HG03280 (cell line): ENCODE data around the gene FAM219B.
"Not testable (repeated sequence)": the region's sequence is repeated elsewhere in the genome, so short reads cannot be mapped to it uniquely, and the experiment has no call there.

Experiments used
- ATAC-seq: cut with Tn5 transposase; IDR thresholded peaks from one replicate; pipeline ENCODE4 v1.9.1; 2021; ENCODE audit warnings: mild to moderate bottlenecking, moderate library complexity; ENCODE audit not compliant: unreplicated experiment

The FAM219B gene, protein sequence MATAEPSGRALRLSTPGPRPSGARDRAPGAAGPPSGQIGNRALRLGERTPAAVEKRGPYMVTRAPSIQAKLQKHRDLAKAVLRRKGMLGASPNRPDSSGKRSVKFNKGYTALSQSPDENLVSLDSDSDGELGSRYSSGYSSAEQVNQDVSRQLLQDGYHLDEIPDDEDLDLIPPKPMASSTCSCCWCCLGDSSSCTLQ

DNA sequence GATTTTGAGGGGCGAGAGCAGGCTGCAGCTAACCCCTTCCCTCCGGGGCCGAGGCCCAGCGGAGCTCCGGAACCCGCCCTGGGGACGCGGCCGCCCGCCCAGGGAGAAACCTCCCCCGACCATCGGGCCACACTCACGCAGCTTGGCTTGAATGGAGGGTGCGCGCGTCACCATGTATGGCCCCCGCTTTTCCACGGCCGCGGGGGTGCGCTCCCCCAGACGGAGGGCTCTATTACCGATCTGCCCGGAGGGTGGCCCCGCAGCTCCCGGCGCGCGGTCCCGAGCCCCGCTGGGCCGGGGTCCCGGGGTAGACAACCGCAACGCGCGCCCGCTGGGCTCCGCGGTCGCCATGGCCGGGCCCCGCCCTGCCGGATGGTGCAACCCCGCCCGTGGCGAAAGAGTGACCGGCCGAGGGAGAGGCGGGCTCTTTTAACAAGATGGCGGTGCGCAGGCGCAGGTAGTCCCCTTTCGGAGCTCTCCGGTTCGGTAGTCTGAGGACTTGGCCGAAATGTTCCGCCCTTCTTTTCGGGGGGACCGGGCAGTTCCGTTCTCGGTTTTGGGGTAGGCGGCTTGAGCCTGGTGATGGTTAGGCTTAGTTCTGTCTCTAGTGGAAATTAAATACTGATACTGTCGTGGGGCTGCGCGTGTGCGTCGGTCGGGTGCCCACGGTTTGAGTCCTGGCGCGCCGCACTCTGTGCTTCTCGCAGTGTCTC is at the start of gene FAM219B:
Gene FAM219B (minus strand): TSS at position 402 of the 713 bp plus-strand sequence. CDS start 51 bp downstream, at position 351.
- ATAC-seq, result peak; percentile 90

DNA sequence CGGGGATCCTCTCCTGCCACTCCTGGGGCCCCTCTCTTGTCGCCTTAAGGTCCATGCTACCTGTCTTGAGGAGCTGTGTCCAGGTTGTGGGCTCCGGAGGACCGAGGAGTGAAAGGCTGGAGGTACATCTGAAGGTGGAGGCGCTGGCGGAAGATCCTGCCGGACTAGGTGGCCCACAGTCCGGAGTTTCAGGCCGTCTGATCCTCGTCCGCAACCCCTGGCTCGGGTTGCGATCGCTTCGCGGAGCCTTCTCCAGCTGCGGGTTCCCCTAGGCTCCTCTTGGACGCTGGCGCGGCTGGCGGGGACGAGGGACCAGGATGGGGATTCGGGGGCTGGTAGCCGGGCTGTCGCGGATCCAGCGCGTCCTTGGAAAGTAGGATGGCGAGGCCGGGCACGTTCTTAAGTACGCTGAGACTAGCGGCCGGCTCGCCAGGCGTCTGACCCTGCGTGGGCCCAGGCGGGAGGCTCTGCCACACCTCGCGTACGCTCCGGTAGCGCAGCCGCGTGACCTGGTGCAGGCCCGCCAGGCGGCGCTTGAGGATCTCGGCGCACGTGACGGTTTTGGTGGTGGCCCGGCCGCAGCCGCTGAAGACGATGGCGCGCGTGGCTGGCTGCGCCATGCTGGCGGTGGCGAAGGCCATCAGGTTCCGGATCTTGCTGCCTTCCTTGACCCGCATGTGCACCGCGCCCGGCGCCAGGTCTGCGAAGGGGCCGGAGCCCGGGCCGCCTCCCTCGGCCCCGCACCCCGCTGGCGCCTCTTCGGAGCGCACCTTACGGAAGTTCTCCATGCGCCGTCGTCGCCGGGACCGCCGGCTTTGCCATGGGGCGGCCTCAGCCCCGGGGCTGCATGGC is 49.4 kb upstream of the FAM219B start:
- ATAC-seq, result peak; percentile 47

DNA sequence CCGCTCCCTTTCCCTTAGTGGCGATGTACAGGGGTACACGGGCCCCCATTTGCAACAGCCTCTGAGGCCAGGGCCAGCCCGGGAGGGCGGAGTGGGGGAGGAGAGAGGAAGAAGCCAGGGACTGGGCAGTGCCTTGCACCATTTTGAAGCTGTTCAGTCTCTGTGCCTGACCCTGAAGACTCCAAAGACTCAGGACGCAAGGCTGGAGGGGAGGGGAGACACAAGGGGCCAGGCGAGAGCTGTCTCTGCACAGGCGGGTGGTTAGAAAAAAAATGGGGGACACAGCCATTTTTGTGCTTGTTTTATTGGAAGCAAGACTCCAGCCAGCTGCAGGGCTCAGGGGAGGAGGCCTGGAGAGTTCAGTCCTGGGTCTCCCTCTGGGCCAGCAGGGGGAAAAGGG is 48.4 kb upstream of the FAM219B start:
- no peak for ATAC-seq

DNA sequence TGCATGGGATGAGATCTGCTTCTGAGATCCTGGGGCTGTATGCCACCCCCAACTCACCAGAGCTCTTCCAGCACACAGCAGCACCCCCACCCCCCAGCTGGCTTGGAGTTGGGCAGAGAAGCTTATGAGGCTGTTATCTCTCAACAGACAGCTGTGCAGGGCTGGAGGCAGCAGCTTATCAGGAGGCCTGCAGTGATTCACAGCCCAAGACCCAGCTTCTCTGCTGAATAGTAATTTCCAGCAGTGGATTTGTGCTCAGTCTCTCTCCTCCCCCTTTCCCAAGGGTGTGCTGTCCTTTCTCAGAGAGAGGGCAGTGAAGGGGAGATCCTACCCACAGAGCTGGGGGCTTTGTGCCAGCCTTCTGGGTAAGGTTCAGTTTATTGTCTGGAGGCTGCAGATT is 47.9 kb upstream of the FAM219B start:
- ATAC-seq, result no peak

DNA sequence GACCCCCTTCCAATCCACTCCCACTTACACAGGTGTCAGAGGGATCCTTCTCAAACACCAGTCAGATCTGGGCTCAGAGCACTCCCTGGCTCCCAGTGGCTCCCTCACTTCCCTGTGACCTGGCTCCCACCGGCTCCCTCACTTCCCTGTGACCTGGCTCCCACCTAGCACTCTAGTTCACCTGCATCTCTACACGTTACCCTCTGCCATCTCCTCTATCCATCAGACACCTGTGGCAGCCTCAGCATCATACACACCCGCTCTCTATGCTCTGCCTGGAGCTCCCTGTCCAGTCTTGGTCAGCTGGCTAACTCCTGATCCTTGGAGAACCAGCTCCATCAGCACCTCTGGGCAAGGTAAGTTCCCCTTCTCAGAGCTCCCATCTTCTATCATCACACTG is 44.4 kb upstream of the FAM219B start:
- no peak for ATAC-seq

DNA sequence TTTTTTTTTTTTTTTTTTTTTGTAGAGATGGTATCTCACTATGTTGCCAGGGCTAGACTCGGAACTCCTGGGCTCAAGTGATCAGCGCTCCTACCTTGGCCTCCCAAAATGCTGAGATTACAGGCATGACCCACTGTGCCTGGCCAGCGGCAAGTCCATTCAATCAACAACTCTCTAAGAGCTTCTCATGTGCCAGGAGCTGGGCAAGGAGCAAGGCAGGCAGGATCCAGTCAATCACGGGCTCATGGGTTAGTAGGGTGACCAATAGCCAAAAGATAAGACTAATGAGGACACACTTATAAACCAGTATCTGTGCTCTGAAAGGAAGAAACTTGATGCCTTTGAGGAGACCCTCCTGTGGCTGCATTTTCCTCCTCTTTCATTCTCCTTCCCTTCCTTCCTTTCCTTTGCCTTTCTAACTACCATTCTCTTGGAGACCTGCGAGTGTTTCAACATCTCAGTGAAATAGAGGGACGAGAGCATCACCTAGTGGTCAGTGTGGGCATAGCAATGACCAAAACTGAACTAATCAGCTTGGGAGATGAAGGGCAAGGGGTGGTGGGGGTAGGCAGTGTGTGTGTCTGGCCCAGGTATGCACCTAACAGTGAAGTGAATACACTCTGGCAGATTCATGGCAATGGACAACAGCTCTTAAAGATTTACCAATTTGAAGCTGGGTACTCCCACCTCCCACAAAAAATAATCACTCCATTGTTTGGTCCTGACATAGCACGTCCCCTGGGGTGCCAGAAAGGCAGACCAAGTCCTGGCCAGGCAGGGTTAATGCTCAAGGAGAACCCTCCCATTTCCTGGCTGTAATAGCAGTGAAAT is 43.6 kb upstream of the FAM219B start:
- no peak for ATAC-seq

DNA sequence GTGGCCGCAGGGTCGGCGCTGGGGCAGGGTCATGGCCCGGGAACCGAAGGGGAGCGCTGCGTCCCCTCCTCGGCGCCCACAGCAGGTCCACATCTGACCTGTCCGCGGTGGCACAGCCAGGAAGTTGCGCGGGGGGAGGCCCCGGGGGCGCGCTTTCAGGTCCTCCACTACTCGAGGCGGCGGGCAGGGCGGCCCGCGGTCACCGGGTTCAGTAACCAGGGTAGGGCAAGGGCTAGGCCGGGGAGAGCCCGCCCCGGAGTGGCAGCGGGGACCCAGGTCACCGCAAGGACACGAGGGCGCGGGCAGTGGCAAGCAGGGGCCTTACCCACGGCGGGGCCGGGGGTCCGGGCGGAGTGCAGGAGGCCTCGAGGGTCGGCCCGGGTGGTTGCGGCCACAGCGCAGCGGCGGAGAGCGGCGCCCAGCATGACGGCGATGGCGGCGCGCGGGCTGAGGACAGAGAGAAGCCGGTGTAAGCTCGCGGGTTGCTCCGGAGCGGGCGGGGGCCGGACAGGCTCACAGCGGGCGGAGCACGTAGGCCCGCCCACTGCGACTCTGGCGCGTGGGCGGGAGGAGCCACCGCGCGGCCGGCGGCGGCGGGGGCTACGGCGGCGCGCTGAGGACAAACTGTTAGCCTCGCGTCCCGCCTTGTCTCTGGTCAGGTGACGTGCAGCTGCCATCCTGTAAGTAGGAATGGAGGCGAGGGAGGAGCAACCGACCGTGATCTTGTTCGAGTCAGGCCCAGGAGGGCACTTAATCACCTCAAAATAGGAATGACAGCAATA is 31.1 kb upstream of the FAM219B start, which contains the start of gene COX5A:
Gene COX5A (minus strand): TSS at position 484 of the 782 bp plus-strand sequence. CDS start 59 bp downstream, at position 425.
- ATAC-seq, result peak; percentile 90

DNA sequence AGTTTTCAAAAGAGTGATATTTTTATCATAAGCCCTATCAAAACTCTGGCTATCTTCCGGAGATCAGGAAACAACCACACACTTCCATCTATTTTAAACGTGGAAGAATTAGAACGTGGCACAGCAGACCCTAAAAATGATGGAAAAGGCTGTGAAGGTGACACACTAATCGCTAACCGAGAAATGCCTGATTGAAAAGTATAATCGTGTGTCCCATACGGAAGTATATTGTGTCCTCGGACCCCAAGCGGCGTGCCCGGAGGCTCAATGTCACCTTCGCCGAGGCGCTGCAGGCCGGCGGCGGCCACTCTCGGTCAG is 30.6 kb upstream of the FAM219B start:
- no peak for ATAC-seq

DNA sequence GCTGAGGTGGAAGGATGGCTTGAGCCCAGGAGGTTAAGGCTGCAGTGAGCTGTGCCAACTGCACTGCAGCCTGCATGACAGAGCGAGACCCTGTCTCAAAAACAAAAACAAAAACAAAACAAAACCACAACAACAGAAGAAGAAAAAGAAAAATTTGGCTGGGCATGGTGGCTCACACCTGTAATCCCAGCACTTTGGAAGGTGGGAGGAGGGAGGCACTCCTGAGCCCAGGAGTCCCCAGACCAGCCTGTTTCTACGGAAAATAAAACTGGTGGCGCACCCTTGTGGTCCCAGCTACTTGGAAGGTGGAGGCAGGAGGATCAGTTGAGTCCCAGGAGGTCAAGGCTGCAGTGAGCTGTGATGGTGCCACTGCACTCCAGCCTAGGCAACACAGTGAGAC is 28.5 kb upstream of the FAM219B start:
- not testable (repeated sequence) for ATAC-seq

DNA sequence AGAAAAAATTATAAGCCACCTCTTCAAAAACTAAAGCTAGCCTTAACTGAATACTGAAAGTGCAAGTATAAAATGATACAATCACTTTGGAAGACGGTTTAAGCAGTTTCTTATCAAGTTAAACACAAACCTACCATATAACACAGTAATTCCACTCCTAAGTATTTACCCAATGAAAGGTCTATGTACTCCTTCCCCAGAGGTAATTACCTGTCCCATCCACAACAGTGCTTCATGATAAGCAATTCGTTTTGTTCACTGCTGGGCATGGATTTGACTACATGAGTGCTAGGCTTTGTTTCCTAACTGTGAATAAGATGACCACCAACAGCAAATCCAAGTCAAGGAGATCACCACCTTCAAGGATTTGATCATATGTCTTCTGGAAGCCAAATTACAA is 26.9 kb upstream of the FAM219B start:
- ATAC-seq, result no peak

DNA sequence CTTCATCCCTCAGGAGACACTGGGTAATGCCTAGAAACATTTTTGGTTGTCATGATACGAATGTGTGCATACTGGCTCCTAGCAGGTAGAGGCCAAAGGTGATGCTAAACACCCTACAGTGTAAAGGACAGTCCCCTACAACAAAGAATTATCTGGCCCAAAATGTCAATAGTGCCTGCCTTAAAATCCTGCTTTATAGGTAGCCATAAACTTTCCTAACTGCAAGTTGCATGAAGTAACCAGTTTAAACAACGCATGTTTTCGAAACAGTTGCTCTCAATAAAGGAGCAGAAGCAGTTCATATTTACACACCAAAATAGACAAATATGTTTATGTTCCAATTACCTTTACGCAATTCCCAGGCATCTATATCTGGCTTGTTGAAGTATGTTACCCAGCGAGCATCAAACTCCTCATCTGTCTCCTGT is 22.1 kb upstream of the FAM219B start:
- ATAC-seq, result no peak

DNA sequence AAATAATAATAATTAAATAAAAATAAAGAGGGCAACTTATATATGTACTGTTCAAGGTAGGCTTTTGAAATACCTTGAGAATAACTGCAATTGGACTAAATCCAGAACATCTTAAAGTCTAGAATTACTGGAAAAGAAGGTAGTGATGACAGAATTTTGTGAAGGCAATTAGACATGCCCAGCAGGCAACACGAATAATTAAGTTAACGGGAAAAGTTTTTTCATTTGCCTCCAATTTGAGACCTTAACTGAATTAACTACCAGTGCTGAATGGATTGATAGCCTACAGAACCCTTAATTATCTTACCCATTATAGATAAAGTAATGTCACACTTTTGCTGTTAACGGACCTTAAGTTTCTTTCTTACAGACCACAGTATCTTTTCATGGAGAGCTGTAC is 17.9 kb upstream of the FAM219B start:
- ATAC-seq, result no peak

DNA sequence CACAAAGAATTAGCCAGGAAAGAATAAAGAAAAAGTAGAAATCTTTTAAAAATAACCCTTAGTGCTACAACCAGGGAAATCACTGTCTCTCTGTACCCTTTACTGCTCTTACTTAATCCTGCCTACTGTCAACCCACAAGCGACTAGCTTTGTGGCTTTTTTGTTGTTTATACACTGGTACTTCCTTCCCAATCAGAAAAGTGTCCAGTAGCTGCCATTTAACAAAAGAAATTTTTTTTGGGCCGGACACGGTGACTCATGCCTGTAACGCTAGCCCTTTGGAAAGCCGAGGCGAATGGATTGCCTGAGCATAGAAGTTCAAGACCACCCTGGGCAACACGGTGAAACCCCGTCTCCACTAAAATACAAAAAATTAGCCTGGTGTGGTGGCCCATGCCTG is 13.8 kb upstream of the FAM219B start:
- ATAC-seq, result no peak

DNA sequence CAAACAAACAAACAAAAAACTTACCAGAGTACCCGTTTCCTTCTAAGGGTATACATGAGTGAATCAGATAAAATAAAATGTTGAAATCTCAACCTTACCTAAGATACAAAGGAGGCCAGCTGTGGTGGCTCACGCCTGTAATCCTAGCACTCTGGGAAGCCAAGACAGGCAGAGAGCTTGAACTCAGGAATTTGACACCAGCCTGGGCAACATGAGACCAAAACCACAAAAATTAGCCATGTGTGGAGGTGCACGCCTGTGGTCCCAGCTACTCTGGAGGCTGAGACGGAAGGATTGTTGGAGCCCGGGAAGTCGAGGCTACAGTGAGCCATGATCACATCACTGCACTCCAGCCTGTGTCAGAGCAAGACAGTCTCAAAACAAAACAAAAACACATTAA is 11.0 kb upstream of the FAM219B start:
- no peak for ATAC-seq

DNA sequence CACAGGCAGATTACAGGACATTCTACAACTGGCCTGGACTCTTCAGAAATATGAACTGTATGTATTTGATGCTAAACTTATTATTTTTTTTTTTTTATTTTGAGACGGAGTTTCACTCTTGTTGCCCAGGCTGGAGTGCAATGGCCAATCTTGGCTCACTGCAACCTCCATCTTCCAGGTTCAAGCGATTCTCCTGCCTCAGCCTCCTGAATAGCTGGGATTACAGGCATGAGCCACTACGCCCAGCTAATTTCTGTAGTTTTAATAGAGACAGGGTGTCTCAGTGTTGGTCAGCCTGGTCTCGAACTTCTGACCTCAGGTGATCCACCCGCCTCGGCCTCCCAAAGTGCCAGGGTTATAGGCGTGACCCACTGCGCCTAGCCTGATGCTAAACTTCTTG is 7.1 kb upstream of the FAM219B start:
- ATAC-seq, result not testable (repeated sequence)

DNA sequence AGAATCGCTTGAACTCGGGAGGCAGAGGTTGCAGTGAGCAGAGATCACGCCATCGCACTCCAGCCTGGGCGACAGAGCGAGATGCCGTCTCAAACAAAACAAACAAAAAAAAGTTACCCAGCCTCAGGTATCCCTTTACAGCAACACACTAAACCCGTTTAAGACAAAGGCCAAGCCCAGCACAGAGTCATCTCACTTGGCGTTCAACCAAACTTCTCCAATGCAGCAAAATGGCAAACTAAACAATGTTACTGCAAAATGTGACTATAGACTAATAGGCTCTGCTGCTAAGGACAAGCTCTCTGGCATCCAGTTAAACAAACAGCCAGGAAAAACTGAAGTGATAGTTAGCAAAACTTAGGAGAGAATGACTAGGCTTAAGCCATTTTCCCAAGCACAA is 6.4 kb upstream of the FAM219B start:
- no peak for ATAC-seq

DNA sequence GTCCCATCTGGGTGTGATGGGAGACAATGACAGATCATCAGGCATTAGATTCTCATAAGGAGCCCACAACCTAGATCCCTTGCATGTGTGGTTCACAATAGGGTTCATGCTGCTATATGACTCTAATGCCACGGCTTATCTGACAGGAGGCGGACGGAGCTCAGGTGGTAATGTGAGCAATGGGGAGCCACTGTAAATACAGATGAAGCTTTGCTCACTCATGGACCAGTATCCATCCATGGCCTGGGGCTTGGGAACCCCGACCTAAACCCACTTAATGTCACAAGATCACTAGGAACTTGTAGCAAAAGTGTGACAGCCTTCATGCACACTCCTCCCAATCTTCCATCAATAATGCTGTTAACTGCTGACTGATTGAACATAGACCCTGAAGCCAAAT is 2.0 kb upstream of the FAM219B start:
- ATAC-seq, result no peak

DNA sequence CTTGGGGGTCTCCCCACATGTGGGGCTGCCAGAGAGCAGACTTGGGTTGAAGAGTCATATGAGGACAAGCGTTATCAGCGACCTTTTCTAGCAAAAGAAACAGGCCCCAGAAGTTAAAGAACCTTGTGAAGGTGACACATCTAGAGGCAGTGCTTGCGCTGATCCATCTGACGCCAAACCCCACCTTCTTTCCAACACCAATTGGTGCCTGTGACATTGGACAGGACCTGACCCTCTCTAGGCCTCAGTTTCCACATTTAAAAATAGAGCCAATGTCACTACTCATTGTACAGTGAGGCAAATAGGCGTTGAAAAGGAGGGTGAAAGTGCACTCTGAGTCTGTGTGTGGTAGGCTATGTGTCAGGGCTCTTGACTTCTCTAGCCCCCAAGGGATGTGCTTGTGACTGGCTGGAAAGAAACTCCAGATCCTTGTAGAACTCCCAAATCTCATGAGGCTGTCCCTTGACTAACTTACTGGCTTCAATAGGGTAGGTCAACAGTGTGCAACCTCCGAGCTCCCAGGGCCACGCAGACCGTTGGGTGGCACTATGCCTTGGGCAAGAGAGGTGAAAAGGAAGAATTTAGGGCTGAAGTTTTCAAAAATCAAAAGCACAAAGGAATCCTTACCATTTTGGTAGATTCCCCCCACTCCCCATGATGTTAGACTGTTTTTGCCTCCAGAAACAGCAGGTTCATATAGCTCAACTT is 666 bp upstream of the FAM219B start:
- ATAC-seq, result no peak

DNA sequence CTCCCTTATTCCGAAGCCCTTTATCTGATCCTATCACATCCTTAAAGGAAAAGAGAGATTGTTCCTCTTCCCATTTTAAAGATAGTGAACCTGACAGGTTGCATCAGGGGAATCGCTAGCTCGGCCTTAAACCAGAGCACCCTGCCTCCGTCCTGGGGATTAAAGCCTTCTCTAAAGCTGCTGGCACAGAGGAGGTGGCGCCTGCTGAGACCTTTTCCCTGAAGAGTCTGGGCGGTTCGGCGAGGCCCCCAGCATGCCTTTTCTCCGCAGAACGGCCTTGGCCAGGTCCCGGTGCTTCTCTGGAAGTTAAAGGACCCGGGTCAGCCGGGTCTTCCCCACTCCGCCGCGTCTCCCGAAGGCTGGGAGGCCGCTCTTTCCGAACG is 593 bp downstream of the FAM219B start:
- ATAC-seq, result peak; percentile 10
